ENCODE data around the gene RPS6KB2. TPM values are rescaled to one million over a fixed set of nuclear protein-coding genes. Genes with fewer than 3 reads are reported as not detected.
A peak's percentile ranks its signal among the peaks of the same experiment; 100 is the strongest.

RPS6KB2 gene
- total RNA-seq, 1 experiment from 2014 or later, result 116 TPM

GRCh38 chr11:67484847-67485311, 56.6 kb downstream of the RPS6KB2 start:
- POLR2A ChIA-PET, result no interaction called here
- peaks cover 8% of the 10 kb centered on the region for H3K36me3 ChIP-seq (ENCODE audit: control insufficient read depth, insufficient read depth, low read length)
- peaks cover 4% of the 10 kb centered on the region; the same call in 1 of the 2 replicates for H3K4me1 ChIP-seq
- no peaks in the 10 kb centered on the region for H3K9me3 ChIP-seq
- intact Hi-C loops (cut with micrococcal nuclease; ENCODE audit: unreplicated experiment), result loop anchor here (5.0 kb wide), 1 partner anchor 83 kb away; the partner anchor contains the start of genes PPP1CA and TBC1D10C
- H3K4me3 Mint-ChIP-seq (ENCODE audit: unreplicated experiment), result peak overlapping the region; percentile 99
- no peak overlapping the region for H3K4me3 ChIP-seq (ENCODE audit: low read depth, low read length)
- no TSS peak for BruUV-seq (replicated peaks)
- no peaks in the 10 kb centered on the region for H3K27me3 ChIP-seq (replicated peaks; ENCODE audit: control insufficient read depth, insufficient read depth, low read length)
- CTCF ChIA-PET, result interaction anchor here (0.7 kb wide), 1 partner anchor 80 kb away, joined by 4 read pairs; no protein-coding TSS in a partner anchor
- no peak for DNase-seq
- TF ChIP-seq, protein P1, sequence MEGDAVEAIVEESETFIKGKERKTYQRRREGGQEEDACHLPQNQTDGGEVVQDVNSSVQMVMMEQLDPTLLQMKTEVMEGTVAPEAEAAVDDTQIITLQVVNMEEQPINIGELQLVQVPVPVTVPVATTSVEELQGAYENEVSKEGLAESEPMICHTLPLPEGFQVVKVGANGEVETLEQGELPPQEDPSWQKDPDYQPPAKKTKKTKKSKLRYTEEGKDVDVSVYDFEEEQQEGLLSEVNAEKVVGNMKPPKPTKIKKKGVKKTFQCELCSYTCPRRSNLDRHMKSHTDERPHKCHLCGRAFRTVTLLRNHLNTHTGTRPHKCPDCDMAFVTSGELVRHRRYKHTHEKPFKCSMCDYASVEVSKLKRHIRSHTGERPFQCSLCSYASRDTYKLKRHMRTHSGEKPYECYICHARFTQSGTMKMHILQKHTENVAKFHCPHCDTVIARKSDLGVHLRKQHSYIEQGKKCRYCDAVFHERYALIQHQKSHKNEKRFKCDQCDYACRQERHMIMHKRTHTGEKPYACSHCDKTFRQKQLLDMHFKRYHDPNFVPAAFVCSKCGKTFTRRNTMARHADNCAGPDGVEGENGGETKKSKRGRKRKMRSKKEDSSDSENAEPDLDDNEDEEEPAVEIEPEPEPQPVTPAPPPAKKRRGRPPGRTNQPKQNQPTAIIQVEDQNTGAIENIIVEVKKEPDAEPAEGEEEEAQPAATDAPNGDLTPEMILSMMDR (IDR thresholded peaks at IDR 0.05; ENCODE audit: insufficient read depth in 1 of 2, low read depth in 1 of 2, low read length in 1 of 2, severe bottlenecking in 1 of 2, unreplicated experiment in 1 of 2), result no peak
- H3K27me3 Mint-ChIP-seq (ENCODE audit: insufficient read depth, unreplicated experiment), result no peaks in the 10 kb centered on the region
- no peaks in the 10 kb centered on the region for H3K9me3 Mint-ChIP-seq (ENCODE audit: unreplicated experiment)
- H3K27ac Mint-ChIP-seq (ENCODE audit: unreplicated experiment), result peak overlapping the region; percentile 5
- H3K4me1 Mint-ChIP-seq (ENCODE audit: low read depth, unreplicated experiment), result peaks cover 30% of the 10 kb centered on the region
- peaks cover 48% of the 10 kb centered on the region for H3K36me3 Mint-ChIP-seq (ENCODE audit: insufficient read depth, unreplicated experiment)

Other genes with a start within 250 kb of the RPS6KB2 start
- gene GRK2, start 162.0 kb upstream of the RPS6KB2 start, total RNA-seq (2022), result 113 and 120 TPM in 2 replicates
- gene ANKRD13D, start 139.2 kb upstream of the RPS6KB2 start, total RNA-seq (2022), result 83.3 and 88.6 TPM in 2 replicates
- gene SSH3, start 125.0 kb upstream of the RPS6KB2 start, total RNA-seq (2022), result 81.2 and 89.6 TPM in 2 replicates
- 29.8 and 30.8 TPM in 2 replicates for gene POLD4, start 74.9 kb upstream of the RPS6KB2 start, total RNA-seq (2022)
- 4.5 and 5.8 TPM in 2 replicates for gene CLCF1, start 54.9 kb upstream of the RPS6KB2 start, total RNA-seq (2022)
- gene RAD9A, start 36.5 kb upstream of the RPS6KB2 start, total RNA-seq (2022), result 55.1 and 63.5 TPM in 2 replicates
- 384 and 389 TPM in 2 replicates for gene PPP1CA, start 26.6 kb upstream of the RPS6KB2 start, total RNA-seq (2022)
- gene TBC1D10C, start 24.4 kb upstream of the RPS6KB2 start, total RNA-seq (2022), result 0.26 TPM in 1 of 2 replicates, not detected in the other
- 0.09 and 0.28 TPM in 2 replicates for gene CARNS1, start 12.8 kb upstream of the RPS6KB2 start, total RNA-seq (2022)
- gene PTPRCAP, start 9.2 kb downstream of the RPS6KB2 start, total RNA-seq (2022), result 0.27 TPM in 1 of 2 replicates, not detected in the other
- gene CORO1B, start 15.0 kb downstream of the RPS6KB2 start, total RNA-seq (2022), result 172 and 176 TPM in 2 replicates
- not detected in 2 replicates for gene GPR152, start 24.2 kb downstream of the RPS6KB2 start, total RNA-seq (2022)
- not detected in 2 replicates for gene CABP4, start 26.9 kb downstream of the RPS6KB2 start, total RNA-seq (2022)
- gene TMEM134, start 40.8 kb downstream of the RPS6KB2 start, total RNA-seq (2022), result 47.9 and 52.2 TPM in 2 replicates
- gene AIP, start 54.5 kb downstream of the RPS6KB2 start, total RNA-seq (2022), result 110 and 112 TPM in 2 replicates
- 65.0 and 78.3 TPM in 2 replicates for gene PITPNM1, start 76.9 kb downstream of the RPS6KB2 start, total RNA-seq (2022)
- gene CDK2AP2, start 79.7 kb downstream of the RPS6KB2 start, total RNA-seq (2022), result 96.1 and 99.4 TPM in 2 replicates
- not detected in 2 replicates for gene CABP2, start 95.0 kb downstream of the RPS6KB2 start, total RNA-seq (2022)
- gene GSTP1, start 155.3 kb downstream of the RPS6KB2 start, total RNA-seq (2022), result 1,799 and 1,911 TPM in 2 replicates
- 358 and 375 TPM in 2 replicates for gene NDUFV1, start 178.4 kb downstream of the RPS6KB2 start, total RNA-seq (2022)
- gene NUDT8, start 201.4 kb downstream of the RPS6KB2 start, total RNA-seq (2022), result 15.0 and 18.1 TPM in 2 replicates
- gene TBX10, start 211.3 kb downstream of the RPS6KB2 start, total RNA-seq (2022), result not detected in 2 replicates
- 2.4 and 4.2 TPM in 2 replicates for gene ACY3, start 222.2 kb downstream of the RPS6KB2 start, total RNA-seq (2022)
- gene ALDH3B2, start 246.1 kb downstream of the RPS6KB2 start, total RNA-seq (2022), result 0.26 and 0.54 TPM in 2 replicates